HepG2 (cell line): Measurements from ENCODE around the gene CEACAM16. TPM values are rescaled to one million over a fixed set of nuclear protein-coding genes. Genes with fewer than 3 reads are reported as not detected.

Experiments
- CHCHD3 ChIP-seq: sonication (generic); formaldehyde crosslinking; IDR thresholded peaks from 2 replicates; pipeline ENCODE4 v1.8.0; 2022; ENCODE audit warnings: mild to moderate bottlenecking, missing genetic modification reagents, moderate library complexity
- FOSL2 ChIP-seq: sonication (generic); formaldehyde crosslinking; IDR thresholded peaks from 2 replicates; pipeline ENCODE4 v1.4.0; 2020; ENCODE audit warnings: missing genetic modification reagents
- HINFP ChIP-seq: sonication (generic); formaldehyde crosslinking; IDR thresholded peaks from 2 replicates; pipeline ENCODE4 v1.4.0; 2020; ENCODE audit warnings: low read depth, mild to moderate bottlenecking, missing genetic modification reagents
- LCORL ChIP-seq, 2 experiments: fragments of 450-650 bp in 1 of 2; sonication (generic) in 1 of 2; formaldehyde crosslinking in 1 of 2; IDR thresholded peaks; 2 replicates each; pipeline versions ENCODE4 v1.5.0 to v1.6.1; 2017 to 2020; ENCODE audit warnings: antibody characterized with exemption in 1 of 2, missing genetic modification reagents in 1 of 2
- RNF219 ChIP-seq: sonication (generic); formaldehyde crosslinking; IDR thresholded peaks from 2 replicates; pipeline ENCODE4 v1.5.0; 2020; ENCODE audit warnings: mild to moderate bottlenecking, missing genetic modification reagents
- SNAPC4 ChIP-seq: sonication (generic); formaldehyde crosslinking; IDR thresholded peaks from 2 replicates; pipeline ENCODE4 v1.4.0; 2020; ENCODE audit warnings: mild to moderate bottlenecking, missing genetic modification reagents
- THRA ChIP-seq: sonication (generic); formaldehyde crosslinking; IDR thresholded peaks from 2 replicates; pipeline ENCODE4 v1.4.0; 2020; ENCODE audit warnings: missing genetic modification reagents, borderline replicate concordance
- THYN1 ChIP-seq: sonication (generic); formaldehyde crosslinking; IDR thresholded peaks from 2 replicates; pipeline ENCODE4 v1.8.1; 2023; ENCODE audit warnings: low read depth, mild to moderate bottlenecking, moderate library complexity, missing genetic modification reagents, borderline replicate concordance
- U2AF1 ChIP-seq: fragments of 200-400 bp; formaldehyde crosslinking; optimal IDR thresholded peaks from 2 replicates; pipeline ENCODE3; 2017; ENCODE audit warnings: mild to moderate bottlenecking, low read depth, low read length
- ZBTB10 ChIP-seq: sonication (generic); formaldehyde crosslinking; IDR thresholded peaks from 2 replicates; pipeline ENCODE4 v1.4.0; 2020; ENCODE audit warnings: missing genetic modification reagents, borderline replicate concordance
- ZNF101 ChIP-seq: sonication (generic); formaldehyde crosslinking; IDR thresholded peaks from 2 replicates; pipeline ENCODE4 v1.4.0; 2020; ENCODE audit warnings: mild to moderate bottlenecking, low read depth, missing genetic modification reagents, borderline replicate concordance
- ZNF264 ChIP-seq: sonication (generic); formaldehyde crosslinking; IDR thresholded peaks from 2 replicates; pipeline ENCODE4 v1.4.0; 2020; ENCODE audit warnings: missing genetic modification reagents
- ZNF354B ChIP-seq: sonication (generic); formaldehyde crosslinking; IDR thresholded peaks from 2 replicates; pipeline ENCODE4 v1.8.0; 2022; ENCODE audit warnings: mild to moderate bottlenecking, missing genetic modification reagents
- ZNF569 ChIP-seq: sonication (generic); formaldehyde crosslinking; IDR thresholded peaks from 2 replicates; pipeline ENCODE4 v1.5.0; 2020; ENCODE audit warnings: mild to moderate bottlenecking, missing genetic modification reagents, moderate library complexity, borderline replicate concordance
- ZNF589 ChIP-seq: sonication (generic); formaldehyde crosslinking; conservative IDR thresholded peaks from 2 replicates; pipeline ENCODE4 v1.8.0; 2022; ENCODE audit warnings: mild to moderate bottlenecking, moderate library complexity, missing genetic modification reagents
- ZNF776 ChIP-seq: sonication (generic); formaldehyde crosslinking; IDR thresholded peaks from 2 replicates; pipeline ENCODE4 v1.4.0; 2020; ENCODE audit warnings: mild to moderate bottlenecking, missing genetic modification reagents
- polyA plus RNA-seq, 8 experiments: library from polyadenylated mRNA; depleted of rRNA in 3 of 8; stranded (reverse) in 7 of 8; unstranded in 1 of 8; fragments of >200 nt; fragmentation: Illumina TruSeq in 4 of 8; extraction: Trizol in 4 of 8; gene quantifications; 2 replicates each; pipeline versions ENCODE4 v1.2.1 to v1.2.3, GENCODE V29; 2011 to 2016; ENCODE audit warnings: low read depth in 4 of 8, missing spikeins in 1 of 8, mixed read lengths in 1 of 8; ENCODE audit not compliant: insufficient read depth in 1 of 8
- total RNA-seq, 5 experiments: library from RNA; depleted of rRNA; stranded (reverse); fragments of >200 nt; fragmentation: Illumina TruSeq; extraction: Trizol; gene quantifications; 2 replicates each; pipeline ENCODE4 v1.2.3, GENCODE V29; 2016; ENCODE audit warnings: low read depth in 1 of 5

The CEACAM16 gene
- total and polyA plus RNA-seq, 2 of the 13 experiments (the other 11 are each of a cell fraction or from before 2014, with no cell fraction given): not detected

GRCh38 chr19:44725251-44725650, 26.3 kb downstream of the CEACAM16 start (continued):
- no peak for TF ChIP-seq HINFP (CRISPR knock-in tag)
- no peak for TF ChIP-seq ZNF589 (CRISPR knock-in tag)
- TF ChIP-seq ZNF264 (CRISPR knock-in tag): no peak
- no peak for TF ChIP-seq ZNF776 (CRISPR knock-in tag)
- TF ChIP-seq FOSL2 (CRISPR knock-in tag): peak; percentile 31; the same call in 1 of the 2 replicates
- no peak for TF ChIP-seq LCORL (IDR thresholded peaks at IDR 0.05)
- TF ChIP-seq LCORL (CRISPR knock-in tag; IDR thresholded peaks at IDR 0.05): peak; percentile 89
- TF ChIP-seq CHCHD3: no peak
- peak; percentile 60; the same call in 1 of the 2 replicates for TF ChIP-seq THRA (CRISPR knock-in tag)
- no peak for TF ChIP-seq SNAPC4 (CRISPR knock-in tag)
- no peak for TF ChIP-seq U2AF1
- TF ChIP-seq ZNF569 (CRISPR knock-in tag): no peak
- no peak for TF ChIP-seq ZNF101
- TF ChIP-seq ZBTB10: no peak
- TF ChIP-seq THYN1 (CRISPR knock-in tag): no peak
- TF ChIP-seq ZNF354B: no peak
- no peak for TF ChIP-seq RNF219
